ENCODE data around the gene PRR35.

PRR35 gene

GRCh38 chr16:580141-580945 is 20.1 kb downstream of the PRR35 start:
- no peak overlapping the region for H3K4me3 ChIP-seq (ENCODE audit: low read length)
- TF ChIP-seq, protein P1, sequence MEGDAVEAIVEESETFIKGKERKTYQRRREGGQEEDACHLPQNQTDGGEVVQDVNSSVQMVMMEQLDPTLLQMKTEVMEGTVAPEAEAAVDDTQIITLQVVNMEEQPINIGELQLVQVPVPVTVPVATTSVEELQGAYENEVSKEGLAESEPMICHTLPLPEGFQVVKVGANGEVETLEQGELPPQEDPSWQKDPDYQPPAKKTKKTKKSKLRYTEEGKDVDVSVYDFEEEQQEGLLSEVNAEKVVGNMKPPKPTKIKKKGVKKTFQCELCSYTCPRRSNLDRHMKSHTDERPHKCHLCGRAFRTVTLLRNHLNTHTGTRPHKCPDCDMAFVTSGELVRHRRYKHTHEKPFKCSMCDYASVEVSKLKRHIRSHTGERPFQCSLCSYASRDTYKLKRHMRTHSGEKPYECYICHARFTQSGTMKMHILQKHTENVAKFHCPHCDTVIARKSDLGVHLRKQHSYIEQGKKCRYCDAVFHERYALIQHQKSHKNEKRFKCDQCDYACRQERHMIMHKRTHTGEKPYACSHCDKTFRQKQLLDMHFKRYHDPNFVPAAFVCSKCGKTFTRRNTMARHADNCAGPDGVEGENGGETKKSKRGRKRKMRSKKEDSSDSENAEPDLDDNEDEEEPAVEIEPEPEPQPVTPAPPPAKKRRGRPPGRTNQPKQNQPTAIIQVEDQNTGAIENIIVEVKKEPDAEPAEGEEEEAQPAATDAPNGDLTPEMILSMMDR (conservative IDR thresholded peaks at IDR 0.05; ENCODE audit: low read length): no peak
- DNase-seq (ENCODE audit: low read depth): no peak

DNA sequence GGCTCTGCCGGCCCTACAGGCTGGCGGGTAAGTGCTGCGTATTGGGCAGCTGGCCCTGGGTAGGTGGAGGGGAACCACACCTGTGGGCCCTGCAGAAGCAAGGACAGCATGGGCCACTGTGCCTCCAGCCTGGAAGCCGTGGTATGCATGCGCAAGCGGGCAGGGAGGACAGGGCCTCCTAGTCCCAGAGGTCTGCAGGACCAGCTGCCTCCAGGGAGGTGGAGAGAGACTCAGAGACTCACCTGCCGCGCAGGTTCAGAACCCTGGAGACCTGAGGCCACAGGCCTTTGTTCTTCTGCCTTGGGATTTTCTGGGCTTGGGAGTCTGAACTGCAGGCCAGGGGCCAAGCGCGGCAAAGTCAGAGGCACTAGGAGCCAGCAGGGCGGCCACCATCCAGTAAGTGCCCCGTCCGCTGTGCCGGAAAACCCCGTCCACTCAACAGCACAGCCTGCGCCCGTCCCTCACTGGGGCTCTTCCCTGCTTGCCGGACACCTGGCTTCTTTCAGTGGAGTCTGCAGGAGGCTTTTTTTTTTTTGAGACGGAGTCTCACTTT is 20.8 kb downstream of the PRR35 start:
- H3K4me3 ChIP-seq (ENCODE audit: low read length): no peak overlapping the region
- TF ChIP-seq, protein P1 (conservative IDR thresholded peaks at IDR 0.05; ENCODE audit: low read length): no peak
- no peak for DNase-seq (ENCODE audit: low read depth)

DNA sequence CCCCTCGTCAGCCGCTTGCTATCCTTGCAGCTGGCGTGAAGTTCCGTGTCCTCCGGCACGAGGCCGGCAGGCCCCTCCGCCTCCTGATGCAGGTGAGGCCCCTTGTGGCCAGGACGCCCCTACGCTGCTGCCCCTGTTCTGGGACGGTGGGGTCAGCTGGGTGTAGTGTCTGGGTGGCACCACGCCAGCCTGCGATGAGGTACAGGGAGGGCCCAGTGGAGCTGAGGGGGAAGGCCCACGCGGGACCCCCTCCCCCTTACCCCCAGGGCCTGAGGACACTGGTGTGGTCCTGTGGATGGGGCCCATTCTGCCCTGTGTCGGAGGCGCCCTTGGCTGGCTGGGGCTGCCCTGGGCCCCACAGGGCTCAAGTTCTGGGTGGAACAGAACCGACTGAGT is 22.0 kb downstream of the PRR35 start:
- TF ChIP-seq, protein P1 (conservative IDR thresholded peaks at IDR 0.05; ENCODE audit: low read length): no peak
- no peak for DNase-seq (ENCODE audit: low read depth)
- no peak overlapping the region for H3K4me3 ChIP-seq (ENCODE audit: low read length)

- DNase-seq (ENCODE audit: low read depth): no peak
- H3K4me3 ChIP-seq (ENCODE audit: low read length): no peak overlapping the region
- TF ChIP-seq, protein P1 (conservative IDR thresholded peaks at IDR 0.05; ENCODE audit: low read length): no peak
These were observed 22.6 kb downstream of the PRR35 start for GRCh38 chr16:582614-583331.

DNA sequence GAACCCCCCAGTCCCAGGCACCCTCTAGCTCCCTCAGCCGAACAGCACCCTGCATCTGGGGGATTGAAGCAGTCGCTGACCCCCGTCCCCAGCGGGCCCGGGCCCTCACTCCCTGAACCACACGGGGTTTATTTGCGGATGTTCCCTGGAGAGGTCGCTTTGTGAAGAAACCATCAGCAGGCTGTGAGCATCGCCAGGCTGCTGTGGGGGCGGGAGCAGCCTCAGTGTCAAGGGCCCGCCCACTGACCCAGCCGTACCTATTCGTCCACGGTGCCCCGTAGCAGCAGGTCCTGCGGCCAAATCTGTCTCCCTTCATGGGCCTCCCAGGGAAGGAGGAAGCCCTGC is 23.2 kb downstream of the PRR35 start:
- H3K4me3 ChIP-seq (ENCODE audit: low read length): no peak overlapping the region
- TF ChIP-seq, protein P1 (conservative IDR thresholded peaks at IDR 0.05; ENCODE audit: low read length): no peak
- no peak for DNase-seq (ENCODE audit: low read depth)

GRCh38 chr16:583815-584591 is 23.8 kb downstream of the PRR35 start:
- H3K4me3 ChIP-seq (ENCODE audit: low read length): no peak overlapping the region
- DNase-seq (ENCODE audit: low read depth): no peak
- TF ChIP-seq, protein P1 (conservative IDR thresholded peaks at IDR 0.05; ENCODE audit: low read length): no peak
